ENCODE results near the gene ITGA11. TPM values are rescaled to one million over a fixed set of nuclear protein-coding genes. Genes with fewer than 3 reads are reported as not detected.

ITGA11 gene
- total and polyA plus RNA-seq, 2 donors (not counting 1 experiment from before 2014, with no cell fraction given) = 21.5 to 29.6 TPM

GRCh38 chr15:68262514-68263356 lies 169.2 kb downstream of the ITGA11 start:
- H3K9ac ChIP-seq (ENCODE audit: insufficient read depth, low read length) = no peak overlapping the region
- no peak for DNase-seq (ENCODE audit: low read depth in 2 of 2)
- H3K79me2 ChIP-seq (ENCODE audit: control insufficient read depth, insufficient read depth, low read length) = no peaks in the 10 kb centered on the region
- H2AFZ ChIP-seq (ENCODE audit: low read length) = no peak overlapping the region
- H3K36me3 ChIP-seq (ENCODE audit: control insufficient read depth, insufficient read depth, low read length) = no peaks in the 10 kb centered on the region
- no peaks in the 10 kb centered on the region for H3K9me3 ChIP-seq (ENCODE audit: control insufficient read depth, insufficient read depth, low read depth, low read length)
- no peak for TF ChIP-seq CTCF (conservative IDR thresholded peaks at IDR 0.05 in 1 of 2, IDR thresholded peaks at IDR 0.05 in 1 of 2; ENCODE audit: low read depth in 1 of 2, low read length in 2 of 2)
- TF ChIP-seq EZH2 (IDR thresholded peaks at IDR 0.05; ENCODE audit: low read length, missing control alignments) = no peak
- no peaks in the 10 kb centered on the region for H4K20me1 ChIP-seq (ENCODE audit: control insufficient read depth, extremely low read depth, insufficient read depth, low read length)
- H3K4me1 ChIP-seq (ENCODE audit: control insufficient read depth, extremely low read depth, insufficient read depth, low read length) = no peaks in the 10 kb centered on the region
- no peak overlapping the region for H3K4me2 ChIP-seq (ENCODE audit: extremely low read depth, insufficient read depth, low read length)
- no peak overlapping the region for H3K4me3 ChIP-seq (replicated peaks in 1 of 4; ENCODE audit: control extremely low read depth in 1 of 4, insufficient read depth in 1 of 4, low read depth in 3 of 4, low read length in 4 of 4)
- no peak overlapping the region for H3K27ac ChIP-seq (ENCODE audit: insufficient read depth, low read length)
- no peaks in the 10 kb centered on the region for H3K27me3 ChIP-seq (ENCODE audit: control insufficient read depth, insufficient read depth, low read length)

DNA sequence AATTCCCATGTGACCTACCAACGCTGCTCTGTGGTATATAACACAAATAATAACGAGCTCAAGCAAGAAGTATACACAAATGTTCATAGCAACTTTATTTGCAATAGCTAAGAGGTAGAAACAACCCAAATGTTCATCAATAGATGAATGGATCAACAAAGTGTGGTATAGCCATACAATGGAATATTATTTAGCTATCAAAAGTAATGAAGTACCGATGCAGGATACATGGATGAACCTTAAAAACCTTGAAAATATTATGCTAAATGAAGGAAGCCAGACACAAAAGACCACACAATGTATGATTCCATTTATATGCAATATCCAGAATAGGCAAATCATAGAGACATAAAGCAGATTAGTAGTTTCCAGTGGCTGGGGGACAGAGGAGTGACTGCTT lies 170.0 kb downstream of the ITGA11 start:
- Histone ChIP-seq H3K27ac (ENCODE audit: insufficient read depth, low read length) (no peak overlapping the region), H3K4me1 (ENCODE audit: control insufficient read depth, extremely low read depth, insufficient read depth, low read length) (peaks cover 2% of the 10 kb centered on the region), H3K4me2 (ENCODE audit: extremely low read depth, insufficient read depth, low read length) (no peak overlapping the region), H2AFZ (ENCODE audit: low read length) (no peak overlapping the region), H4K20me1 (ENCODE audit: control insufficient read depth, extremely low read depth, insufficient read depth, low read length) (no peaks in the 10 kb centered on the region), H3K4me3 (replicated peaks in 1 of 4; ENCODE audit: control extremely low read depth in 1 of 4, insufficient read depth in 1 of 4, low read depth in 3 of 4, low read length in 4 of 4) (no peak overlapping the region), H3K27me3 (ENCODE audit: control insufficient read depth, insufficient read depth, low read length) (no peaks in the 10 kb centered on the region), H3K9ac (ENCODE audit: insufficient read depth, low read length) (no peak overlapping the region), H3K36me3 (ENCODE audit: control insufficient read depth, insufficient read depth, low read length) (no peaks in the 10 kb centered on the region), H3K9me3 (ENCODE audit: control insufficient read depth, insufficient read depth, low read depth, low read length) (no peaks in the 10 kb centered on the region), H3K79me2 (ENCODE audit: control insufficient read depth, insufficient read depth, low read length) (no peaks in the 10 kb centered on the region)
- no peak for DNase-seq (ENCODE audit: low read depth in 2 of 2)
- TF ChIP-seq EZH2 (IDR thresholded peaks at IDR 0.05; ENCODE audit: low read length, missing control alignments) = no peak
- TF ChIP-seq CTCF (conservative IDR thresholded peaks at IDR 0.05 in 1 of 2, IDR thresholded peaks at IDR 0.05 in 1 of 2; ENCODE audit: low read depth in 1 of 2, low read length in 2 of 2) = no peak

- H3K4me3 ChIP-seq (replicated peaks in 1 of 4; ENCODE audit: control extremely low read depth in 1 of 4, insufficient read depth in 1 of 4, low read depth in 3 of 4, low read length in 4 of 4) = no peak overlapping the region
- H3K9ac ChIP-seq (ENCODE audit: insufficient read depth, low read length) = no peak overlapping the region
- no peak overlapping the region for H3K27ac ChIP-seq (ENCODE audit: insufficient read depth, low read length)
- no peaks in the 10 kb centered on the region for H4K20me1 ChIP-seq (ENCODE audit: control insufficient read depth, extremely low read depth, insufficient read depth, low read length)
- H3K36me3 ChIP-seq (ENCODE audit: control insufficient read depth, insufficient read depth, low read length) = no peaks in the 10 kb centered on the region
- peaks cover 2% of the 10 kb centered on the region for H3K4me1 ChIP-seq (ENCODE audit: control insufficient read depth, extremely low read depth, insufficient read depth, low read length)
- no peaks in the 10 kb centered on the region for H3K9me3 ChIP-seq (ENCODE audit: control insufficient read depth, insufficient read depth, low read depth, low read length)
- DNase-seq (ENCODE audit: low read depth in 2 of 2) = no peak
- no peak overlapping the region for H2AFZ ChIP-seq (ENCODE audit: low read length)
- no peak overlapping the region for H3K4me2 ChIP-seq (ENCODE audit: extremely low read depth, insufficient read depth, low read length)
- TF ChIP-seq CTCF (conservative IDR thresholded peaks at IDR 0.05 in 1 of 2, IDR thresholded peaks at IDR 0.05 in 1 of 2; ENCODE audit: low read depth in 1 of 2, low read length in 2 of 2) = no peak
- no peak for TF ChIP-seq EZH2 (IDR thresholded peaks at IDR 0.05; ENCODE audit: low read length, missing control alignments)
- H3K79me2 ChIP-seq (ENCODE audit: control insufficient read depth, insufficient read depth, low read length) = no peaks in the 10 kb centered on the region
- no peaks in the 10 kb centered on the region for H3K27me3 ChIP-seq (ENCODE audit: control insufficient read depth, insufficient read depth, low read length)
These were observed 170.7 kb downstream of the ITGA11 start for GRCh38 chr15:68261241-68261640.

Data from fibroblast of lung (primary cell).